ENCODE results near the gene STXBP4. TPM values are rescaled to one million over a fixed set of nuclear protein-coding genes. Genes with fewer than 3 reads are reported as not detected.

Gene STXBP4
- total RNA-seq, 2 experiments from 2014 or later: 9.4 to 12.6 TPM

- no peak for DNase-seq (ENCODE audit: low spot score)
- CTCF ChIA-PET (ENCODE audit: unreplicated experiment): no interaction called here
- Histone ChIP-seq H2AFZ (ENCODE audit: low read length) (no peak overlapping the region), H3K36me3 (ENCODE audit: insufficient read depth, low read length) (peaks cover 9% of the 10 kb centered on the region), H3K4me3 (ENCODE audit: low read depth, low read length, poor library complexity, severe bottlenecking) (no peak overlapping the region), H4K20me1 (ENCODE audit: insufficient read depth, low read length) (no peaks in the 10 kb centered on the region), H3K9me2 (ENCODE audit: insufficient read depth, low read length) (no peaks in the 10 kb centered on the region), H3K4me2 (ENCODE audit: low read length) (no peak overlapping the region), H3K9me3 (ENCODE audit: low read length) (no peaks in the 10 kb centered on the region), H3K4me1 (ENCODE audit: insufficient read depth, low read length, poor library complexity, severe bottlenecking) (no peaks in the 10 kb centered on the region), H3K79me2 (ENCODE audit: insufficient read depth, low read depth, low read length) (no peaks in the 10 kb centered on the region), H3K27ac (ENCODE audit: low read depth, low read length, poor library complexity, severe bottlenecking) (no peak overlapping the region)
- intact Hi-C loops (cut with micrococcal nuclease; ENCODE audit: unreplicated experiment): no loop called here
- TF ChIP-seq EZH2phosphoT487 (IDR thresholded peaks at IDR 0.05; ENCODE audit: borderline replicate concordance, low read depth, low read length): no peak
- no peak for TF ChIP-seq CTCF (conservative IDR thresholded peaks at IDR 0.05; ENCODE audit: low read length)
- POLR2A ChIA-PET: interaction anchor here (1.2 kb wide), 1 partner anchor 10 kb away, joined by 8 read pairs; no protein-coding TSS in a partner anchor
- BruUV-seq (replicated peaks): no TSS peak
These were observed 33.9 kb downstream of the STXBP4 start for GRCh38 chr17:55002458-55002857.

- H3K9me2 ChIP-seq (ENCODE audit: insufficient read depth, low read length): no peaks in the 10 kb centered on the region
- no peak overlapping the region for H3K27ac ChIP-seq (ENCODE audit: low read depth, low read length, poor library complexity, severe bottlenecking)
- no peaks in the 10 kb centered on the region for H4K20me1 ChIP-seq (ENCODE audit: insufficient read depth, low read length)
- no peaks in the 10 kb centered on the region for H3K9me3 ChIP-seq (ENCODE audit: low read length)
- TF ChIP-seq CTCF (conservative IDR thresholded peaks at IDR 0.05; ENCODE audit: low read length) (no peak), EZH2phosphoT487 (IDR thresholded peaks at IDR 0.05; ENCODE audit: borderline replicate concordance, low read depth, low read length) (no peak)
- intact Hi-C loops (cut with micrococcal nuclease; ENCODE audit: unreplicated experiment): no loop called here
- no TSS peak for BruUV-seq (replicated peaks)
- H3K79me2 ChIP-seq (ENCODE audit: insufficient read depth, low read depth, low read length): no peaks in the 10 kb centered on the region
- POLR2A ChIA-PET: no interaction called here
- H3K4me2 ChIP-seq (ENCODE audit: low read length): no peak overlapping the region
- no peaks in the 10 kb centered on the region for H3K4me1 ChIP-seq (ENCODE audit: insufficient read depth, low read length, poor library complexity, severe bottlenecking)
- peaks cover 13% of the 10 kb centered on the region for H3K36me3 ChIP-seq (ENCODE audit: insufficient read depth, low read length)
- no peak overlapping the region for H2AFZ ChIP-seq (ENCODE audit: low read length)
- CTCF ChIA-PET (ENCODE audit: unreplicated experiment): no interaction called here
- DNase-seq (ENCODE audit: low spot score): no peak
- no peak overlapping the region for H3K4me3 ChIP-seq (ENCODE audit: low read depth, low read length, poor library complexity, severe bottlenecking)
These were observed 35.9 kb downstream of the STXBP4 start for GRCh38 chr17:55004484-55004883.

GRCh38 chr17:55005520-55005919 lies 37.0 kb downstream of the STXBP4 start:
- Histone ChIP-seq H3K4me1 (ENCODE audit: insufficient read depth, low read length, poor library complexity, severe bottlenecking) (no peaks in the 10 kb centered on the region), H3K9me3 (ENCODE audit: low read length) (no peaks in the 10 kb centered on the region), H4K20me1 (ENCODE audit: insufficient read depth, low read length) (no peaks in the 10 kb centered on the region), H2AFZ (ENCODE audit: low read length) (no peak overlapping the region), H3K27ac (ENCODE audit: low read depth, low read length, poor library complexity, severe bottlenecking) (no peak overlapping the region), H3K4me3 (ENCODE audit: low read depth, low read length, poor library complexity, severe bottlenecking) (no peak overlapping the region), H3K36me3 (ENCODE audit: insufficient read depth, low read length) (peaks cover 8% of the 10 kb centered on the region), H3K4me2 (ENCODE audit: low read length) (no peak overlapping the region), H3K79me2 (ENCODE audit: insufficient read depth, low read depth, low read length) (no peaks in the 10 kb centered on the region), H3K9me2 (ENCODE audit: insufficient read depth, low read length) (no peaks in the 10 kb centered on the region)
- DNase-seq (ENCODE audit: low spot score): peak; percentile 40
- TF ChIP-seq CTCF (conservative IDR thresholded peaks at IDR 0.05; ENCODE audit: low read length) (peak; percentile 78), EZH2phosphoT487 (IDR thresholded peaks at IDR 0.05; ENCODE audit: borderline replicate concordance, low read depth, low read length) (no peak)
- BruUV-seq (replicated peaks): no TSS peak
- POLR2A ChIA-PET: no interaction called here
- intact Hi-C loops (cut with micrococcal nuclease; ENCODE audit: unreplicated experiment): loop anchor here (5.0 kb wide), 1 partner anchor 292 kb away; no protein-coding TSS in a partner anchor
- CTCF ChIA-PET (ENCODE audit: unreplicated experiment): no interaction called here

Data from OCI-LY7 (cell line).